ENCODE data around the gene CNTNAP2. TPM values are rescaled to one million over a fixed set of nuclear protein-coding genes. Genes with fewer than 3 reads are reported as not detected.
A peak's percentile ranks its signal among the peaks of the same experiment; 100 is the strongest.

Gene CNTNAP2
- total and polyA plus RNA-seq, 4 donors = not detected

- H3K4me1 ChIP-seq (ENCODE audit: control insufficient read depth in 1 of 2, insufficient read depth in 2 of 2, low read length in 2 of 2) = no peaks in the 10 kb centered on the region
- DNase-seq (no peak), ATAC-seq (ENCODE audit: low FRiP score) (no peak)
- no peak overlapping the region for H3K27ac ChIP-seq (ENCODE audit: low read depth in 1 of 2, low read length in 2 of 2)
- intact Hi-C loops (cut with DNase I) = no loop called here
- H3K4me3 ChIP-seq (ENCODE audit: low read length in 2 of 2) = no peak overlapping the region
- H3K36me3 ChIP-seq (ENCODE audit: control insufficient read depth in 1 of 2, insufficient read depth in 2 of 2, low read length in 1 of 2) = no peaks in the 10 kb centered on the region
- 44 to 48% methylated on average over 4 of the region's 4 CpGs for WGBS, 2 donors
- peaks cover 2% of the 10 kb centered on the region for H3K9me3 ChIP-seq (ENCODE audit: control insufficient read depth, low read length)
- H3K27me3 ChIP-seq (ENCODE audit: control insufficient read depth in 1 of 2, insufficient read depth in 2 of 2, low read length in 1 of 2) = no peaks in the 10 kb centered on the region
Measured at GRCh38 chr7:148142660-148143248, 2026.2 kb downstream of the CNTNAP2 start.

- Histone ChIP-seq H3K4me1 (ENCODE audit: control insufficient read depth in 1 of 2, insufficient read depth in 2 of 2, low read length in 2 of 2) (no peaks in the 10 kb centered on the region), H3K27me3 (ENCODE audit: control insufficient read depth in 1 of 2, insufficient read depth in 2 of 2, low read length in 1 of 2) (no peaks in the 10 kb centered on the region), H3K36me3 (ENCODE audit: control insufficient read depth in 1 of 2, insufficient read depth in 2 of 2, low read length in 1 of 2) (no peaks in the 10 kb centered on the region), H3K4me3 (ENCODE audit: low read length in 2 of 2) (no peak overlapping the region), H3K27ac (ENCODE audit: low read depth in 1 of 2, low read length in 2 of 2) (no peak overlapping the region), H3K9me3 (ENCODE audit: control insufficient read depth, low read length) (peaks cover 2% of the 10 kb centered on the region)
- ATAC-seq (ENCODE audit: low FRiP score) (no peak), DNase-seq (no peak)
- intact Hi-C loops (cut with DNase I) = no loop called here
- WGBS, 2 donors = 24 to 30% methylated on average over 4 of the region's 4 CpGs
Measured at GRCh38 chr7:148144827-148145226, 2028.2 kb downstream of the CNTNAP2 start.

- H3K4me1 ChIP-seq (ENCODE audit: control insufficient read depth in 1 of 2, insufficient read depth in 2 of 2, low read length in 2 of 2) = no peaks in the 10 kb centered on the region
- H3K4me3 ChIP-seq (ENCODE audit: low read length in 2 of 2) = no peak overlapping the region
- no peak overlapping the region for H3K27ac ChIP-seq (ENCODE audit: low read depth in 1 of 2, low read length in 2 of 2)
- no peaks in the 10 kb centered on the region for H3K27me3 ChIP-seq (ENCODE audit: control insufficient read depth in 1 of 2, insufficient read depth in 2 of 2, low read length in 1 of 2)
- H3K36me3 ChIP-seq (ENCODE audit: control insufficient read depth in 1 of 2, insufficient read depth in 2 of 2, low read length in 1 of 2) = no peaks in the 10 kb centered on the region
- intact Hi-C loops (cut with DNase I) = no loop called here
- ATAC-seq (ENCODE audit: low FRiP score) = no peak
- H3K9me3 ChIP-seq (ENCODE audit: control insufficient read depth, low read length) = peaks cover 2% of the 10 kb centered on the region
- 90 to 94% methylated on average over 2 of the region's 2 CpGs for WGBS, 2 donors
- no peak for DNase-seq
Measured at GRCh38 chr7:148146346-148146745, 2029.7 kb downstream of the CNTNAP2 start.

- WGBS, 2 donors = 94 to 95% methylated on average over 6 of the region's 6 CpGs
- no peaks in the 10 kb centered on the region for H3K4me1 ChIP-seq (ENCODE audit: control insufficient read depth in 1 of 2, insufficient read depth in 2 of 2, low read length in 2 of 2)
- intact Hi-C loops (cut with DNase I) = no loop called here
- DNase-seq (no peak), ATAC-seq (ENCODE audit: low FRiP score) (no peak)
- no peak overlapping the region for H3K27ac ChIP-seq (ENCODE audit: low read depth in 1 of 2, low read length in 2 of 2)
- H3K9me3 ChIP-seq (ENCODE audit: control insufficient read depth, low read length) = peaks cover 2% of the 10 kb centered on the region
- H3K27me3 ChIP-seq (ENCODE audit: control insufficient read depth in 1 of 2, insufficient read depth in 2 of 2, low read length in 1 of 2) = no peaks in the 10 kb centered on the region
- no peak overlapping the region for H3K4me3 ChIP-seq (ENCODE audit: low read length in 2 of 2)
- no peaks in the 10 kb centered on the region for H3K36me3 ChIP-seq (ENCODE audit: control insufficient read depth in 1 of 2, insufficient read depth in 2 of 2, low read length in 1 of 2)
Measured at GRCh38 chr7:148147438-148147837, 2030.8 kb downstream of the CNTNAP2 start.

- DNase-seq (no peak), ATAC-seq (ENCODE audit: low FRiP score) (no peak)
- H3K9me3 ChIP-seq (ENCODE audit: control insufficient read depth, low read length) = peaks cover 2% of the 10 kb centered on the region
- intact Hi-C loops (cut with DNase I) = no loop called here
- no peak overlapping the region for H3K4me3 ChIP-seq (ENCODE audit: low read length in 2 of 2)
- 88 to 92% methylated on average over 3 of the region's 3 CpGs for whole genome bisulfite sequencing, 2 donors
- H3K27me3 ChIP-seq (ENCODE audit: control insufficient read depth in 1 of 2, insufficient read depth in 2 of 2, low read length in 1 of 2) = no peaks in the 10 kb centered on the region
- no peak overlapping the region for H3K27ac ChIP-seq (ENCODE audit: low read depth in 1 of 2, low read length in 2 of 2)
- H3K4me1 ChIP-seq (ENCODE audit: control insufficient read depth in 1 of 2, insufficient read depth in 2 of 2, low read length in 2 of 2) = no peaks in the 10 kb centered on the region
- H3K36me3 ChIP-seq (ENCODE audit: control insufficient read depth in 1 of 2, insufficient read depth in 2 of 2, low read length in 1 of 2) = no peaks in the 10 kb centered on the region
Measured at GRCh38 chr7:148148456-148148855, 2031.9 kb downstream of the CNTNAP2 start.

- WGBS, 2 donors = 90 to 96% methylated on average over 3 of the region's 3 CpGs
- no peak for DNase-seq
- Histone ChIP-seq H3K27ac (ENCODE audit: low read depth in 1 of 2, low read length in 2 of 2) (no peak overlapping the region), H3K27me3 (ENCODE audit: control insufficient read depth in 1 of 2, insufficient read depth in 2 of 2, low read length in 1 of 2) (no peaks in the 10 kb centered on the region), H3K36me3 (ENCODE audit: control insufficient read depth in 1 of 2, insufficient read depth in 2 of 2, low read length in 1 of 2) (no peaks in the 10 kb centered on the region), H3K9me3 (ENCODE audit: control insufficient read depth, low read length) (no peaks in the 10 kb centered on the region), H3K4me1 (ENCODE audit: control insufficient read depth in 1 of 2, insufficient read depth in 2 of 2, low read length in 2 of 2) (no peaks in the 10 kb centered on the region), H3K4me3 (ENCODE audit: low read length in 2 of 2) (no peak overlapping the region)
- intact Hi-C loops (cut with DNase I) = no loop called here
- no peak for ATAC-seq (ENCODE audit: low FRiP score)
Measured at GRCh38 chr7:148149730-148150129, 2033.1 kb downstream of the CNTNAP2 start.

- Histone ChIP-seq H3K4me3 (ENCODE audit: low read length in 2 of 2) (no peak overlapping the region), H3K27me3 (ENCODE audit: control insufficient read depth in 1 of 2, insufficient read depth in 2 of 2, low read length in 1 of 2) (no peaks in the 10 kb centered on the region), H3K27ac (ENCODE audit: low read depth in 1 of 2, low read length in 2 of 2) (no peak overlapping the region), H3K9me3 (ENCODE audit: control insufficient read depth, low read length) (no peaks in the 10 kb centered on the region), H3K36me3 (ENCODE audit: control insufficient read depth in 1 of 2, insufficient read depth in 2 of 2, low read length in 1 of 2) (no peaks in the 10 kb centered on the region), H3K4me1 (ENCODE audit: control insufficient read depth in 1 of 2, insufficient read depth in 2 of 2, low read length in 2 of 2) (no peaks in the 10 kb centered on the region)
- intact Hi-C loops (cut with DNase I) = no loop called here
- ATAC-seq (ENCODE audit: low FRiP score) (no peak), DNase-seq (no peak)
- 93 to 94% methylated on average over 2 of the region's 2 CpGs for WGBS, 2 donors
Measured at GRCh38 chr7:148151778-148152177, 2035.2 kb downstream of the CNTNAP2 start.

- no peak overlapping the region for H3K4me3 ChIP-seq (ENCODE audit: low read length in 2 of 2)
- no peaks in the 10 kb centered on the region for H3K36me3 ChIP-seq (ENCODE audit: control insufficient read depth in 1 of 2, insufficient read depth in 2 of 2, low read length in 1 of 2)
- ATAC-seq (ENCODE audit: low FRiP score) (peak; percentile 74), DNase-seq (no peak)
- no peaks in the 10 kb centered on the region for H3K27me3 ChIP-seq (ENCODE audit: control insufficient read depth in 1 of 2, insufficient read depth in 2 of 2, low read length in 1 of 2)
- intact Hi-C loops (cut with DNase I) = no loop called here
- H3K9me3 ChIP-seq (ENCODE audit: control insufficient read depth, low read length) = no peaks in the 10 kb centered on the region
- H3K27ac ChIP-seq (ENCODE audit: low read depth in 1 of 2, low read length in 2 of 2) = no peak overlapping the region
- 22 to 26% methylated on average over 6 of the region's 6 CpGs for WGBS, 2 donors
- no peaks in the 10 kb centered on the region for H3K4me1 ChIP-seq (ENCODE audit: control insufficient read depth in 1 of 2, insufficient read depth in 2 of 2, low read length in 2 of 2)
Measured at GRCh38 chr7:148153616-148154284, 2037.1 kb downstream of the CNTNAP2 start.

- Histone ChIP-seq H3K4me1 (ENCODE audit: control insufficient read depth in 1 of 2, insufficient read depth in 2 of 2, low read length in 2 of 2) (no peaks in the 10 kb centered on the region), H3K36me3 (ENCODE audit: control insufficient read depth in 1 of 2, insufficient read depth in 2 of 2, low read length in 1 of 2) (no peaks in the 10 kb centered on the region), H3K4me3 (ENCODE audit: low read length in 2 of 2) (no peak overlapping the region), H3K9me3 (ENCODE audit: control insufficient read depth, low read length) (no peaks in the 10 kb centered on the region), H3K27ac (ENCODE audit: low read depth in 1 of 2, low read length in 2 of 2) (no peak overlapping the region), H3K27me3 (ENCODE audit: control insufficient read depth in 1 of 2, insufficient read depth in 2 of 2, low read length in 1 of 2) (no peaks in the 10 kb centered on the region)
- ATAC-seq (ENCODE audit: low FRiP score) = no peak
- DNase-seq = no peak
- intact Hi-C loops (cut with DNase I) = no loop called here
- 90 to 94% methylated on average over 9 of the region's 9 CpGs for WGBS, 2 donors
Measured at GRCh38 chr7:148155000-148155399, 2038.4 kb downstream of the CNTNAP2 start.

All from aorta (tissue), 5 donors.